ENCODE results near the gene IL4R. TPM values are rescaled to one million over a fixed set of nuclear protein-coding genes. Genes with fewer than 3 reads are reported as not detected.
A peak's percentile ranks its signal among the peaks of the same experiment; 100 is the strongest.
"Not testable (repeated sequence)": the region's sequence is repeated elsewhere in the genome, so short reads cannot be mapped to it uniquely, and the experiment has no call there.

Gene IL4R
- total RNA-seq, 1 experiment from 2014 or later: 23.9 TPM

GRCh38 chr16:27288313-27288712 is 25.5 kb upstream of the IL4R start:
- not testable (repeated sequence) for DNase-seq (ENCODE audit: low read depth)

GRCh38 chr16:27289669-27290068 is 24.1 kb upstream of the IL4R start:
- no peak for DNase-seq (ENCODE audit: low read depth)

- DNase-seq (ENCODE audit: low read depth): no peak
These were observed 23.2 kb upstream of the IL4R start for GRCh38 chr16:27290562-27290961.

- no peak for DNase-seq (ENCODE audit: low read depth)
These were observed 22.7 kb upstream of the IL4R start for GRCh38 chr16:27291106-27291505.

GRCh38 chr16:27291722-27292240 is 22.0 kb upstream of the IL4R start:
- no peak for DNase-seq (ENCODE audit: low read depth)

- no peak for DNase-seq (ENCODE audit: low read depth)
These were observed 20.4 kb upstream of the IL4R start for GRCh38 chr16:27293343-27293742.

GRCh38 chr16:27298132-27298531 is 15.6 kb upstream of the IL4R start:
- DNase-seq (ENCODE audit: low read depth): no peak

GRCh38 chr16:27301236-27301861 is 12.4 kb upstream of the IL4R start:
- DNase-seq (ENCODE audit: low read depth): no peak

GRCh38 chr16:27302126-27302525 is 11.6 kb upstream of the IL4R start:
- DNase-seq (ENCODE audit: low read depth): no peak

- DNase-seq (ENCODE audit: low read depth): peak; percentile 50
These were observed 10.3 kb upstream of the IL4R start for GRCh38 chr16:27303256-27304100.

- DNase-seq (ENCODE audit: low read depth): no peak
These were observed 9.7 kb upstream of the IL4R start for GRCh38 chr16:27304102-27304501.

- no peak for DNase-seq (ENCODE audit: low read depth)
These were observed 8.7 kb upstream of the IL4R start for GRCh38 chr16:27304881-27305745.

GRCh38 chr16:27305839-27306442 is 7.8 kb upstream of the IL4R start:
- DNase-seq (ENCODE audit: low read depth): no peak

- DNase-seq (ENCODE audit: low read depth): no peak
These were observed 5.0 kb upstream of the IL4R start for GRCh38 chr16:27308792-27309191.

GRCh38 chr16:27310576-27311447 is 3.0 kb upstream of the IL4R start:
- DNase-seq (ENCODE audit: low read depth): no peak

GRCh38 chr16:27311448-27311830 is 2.3 kb upstream of the IL4R start:
- no peak for DNase-seq (ENCODE audit: low read depth)

- DNase-seq (ENCODE audit: low read depth): no peak
These were observed 1.9 kb upstream of the IL4R start for GRCh38 chr16:27311897-27312303.

- no peak for DNase-seq (ENCODE audit: low read depth)
These were observed 973 bp upstream of the IL4R start for GRCh38 chr16:27312580-27313421.

- DNase-seq (ENCODE audit: low read depth): peak; percentile 87
These were observed 468 bp downstream of the IL4R start for GRCh38 chr16:27314161-27314723.

GRCh38 chr16:27314986-27315332 is 1.2 kb downstream of the IL4R start:
- no peak for DNase-seq (ENCODE audit: low read depth)

Data from RPMI7951 (cell line).